Tibial nerve (tissue), 3 donors: ENCODE data around the gene EML6.

Source experiments
- POLR2A ChIP-seq, 2 donors: fragments of 450-650 bp; IDR thresholded peaks; one replicate each; pipeline ENCODE4 v1.6.1; 2017; ENCODE audit warnings: antibody characterized with exemption in 2 of 2, mild to moderate bottlenecking in 2 of 2, moderate library complexity in 2 of 2
- TF ChIP-seq, protein P1 (sequence below), 5 experiments: fragments of 200-600 bp in 3 of 5; fragments of 450-650 bp in 2 of 5; sonication (generic) in 3 of 5; IDR thresholded peaks; one replicate each; pipeline ENCODE4 v1.5.1; 2016 to 2019; ENCODE audit warnings: antibody characterized with exemption in 5 of 5, mild to moderate bottlenecking in 3 of 5, moderate library complexity in 2 of 5

- TF ChIP-seq, protein P1, sequence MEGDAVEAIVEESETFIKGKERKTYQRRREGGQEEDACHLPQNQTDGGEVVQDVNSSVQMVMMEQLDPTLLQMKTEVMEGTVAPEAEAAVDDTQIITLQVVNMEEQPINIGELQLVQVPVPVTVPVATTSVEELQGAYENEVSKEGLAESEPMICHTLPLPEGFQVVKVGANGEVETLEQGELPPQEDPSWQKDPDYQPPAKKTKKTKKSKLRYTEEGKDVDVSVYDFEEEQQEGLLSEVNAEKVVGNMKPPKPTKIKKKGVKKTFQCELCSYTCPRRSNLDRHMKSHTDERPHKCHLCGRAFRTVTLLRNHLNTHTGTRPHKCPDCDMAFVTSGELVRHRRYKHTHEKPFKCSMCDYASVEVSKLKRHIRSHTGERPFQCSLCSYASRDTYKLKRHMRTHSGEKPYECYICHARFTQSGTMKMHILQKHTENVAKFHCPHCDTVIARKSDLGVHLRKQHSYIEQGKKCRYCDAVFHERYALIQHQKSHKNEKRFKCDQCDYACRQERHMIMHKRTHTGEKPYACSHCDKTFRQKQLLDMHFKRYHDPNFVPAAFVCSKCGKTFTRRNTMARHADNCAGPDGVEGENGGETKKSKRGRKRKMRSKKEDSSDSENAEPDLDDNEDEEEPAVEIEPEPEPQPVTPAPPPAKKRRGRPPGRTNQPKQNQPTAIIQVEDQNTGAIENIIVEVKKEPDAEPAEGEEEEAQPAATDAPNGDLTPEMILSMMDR (IDR thresholded peaks at IDR 0.05) = no peak
- TF ChIP-seq POLR2A (IDR thresholded peaks at IDR 0.05) = no peak
Observed at GRCh38 chr2:54687595-54688152, 35.8 kb upstream of the EML6 start.
